HK-2 (cell line): Measurements from ENCODE around the gene ZNF423.

ENCODE experiments used
- DNase-seq: peaks from one replicate; pipeline ENCODE4 v3.0.0-alpha.2; 2018; ENCODE audit not compliant: unreplicated experiment

Gene ZNF423

DNA sequence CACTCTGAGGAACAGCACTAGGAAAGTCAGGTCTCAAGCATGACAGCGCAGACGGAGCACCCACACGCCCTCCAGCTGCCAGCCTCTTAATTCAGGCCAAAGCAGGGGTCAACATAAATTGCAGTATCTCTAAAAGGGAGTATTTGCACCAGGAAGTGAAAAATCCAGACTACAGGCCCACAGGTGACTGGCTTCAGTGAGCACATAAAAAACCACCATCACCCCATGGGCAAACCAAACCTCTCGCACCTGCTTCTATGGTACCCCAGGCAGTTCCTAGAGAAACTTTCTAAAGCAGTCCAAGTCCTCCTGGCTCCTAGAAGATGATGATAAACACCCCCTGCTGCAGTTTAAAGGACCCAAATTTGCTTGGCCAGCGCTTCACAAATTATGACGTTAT lies 129.8 kb downstream of the ZNF423 start:
- DNase-seq: no peak

DNA sequence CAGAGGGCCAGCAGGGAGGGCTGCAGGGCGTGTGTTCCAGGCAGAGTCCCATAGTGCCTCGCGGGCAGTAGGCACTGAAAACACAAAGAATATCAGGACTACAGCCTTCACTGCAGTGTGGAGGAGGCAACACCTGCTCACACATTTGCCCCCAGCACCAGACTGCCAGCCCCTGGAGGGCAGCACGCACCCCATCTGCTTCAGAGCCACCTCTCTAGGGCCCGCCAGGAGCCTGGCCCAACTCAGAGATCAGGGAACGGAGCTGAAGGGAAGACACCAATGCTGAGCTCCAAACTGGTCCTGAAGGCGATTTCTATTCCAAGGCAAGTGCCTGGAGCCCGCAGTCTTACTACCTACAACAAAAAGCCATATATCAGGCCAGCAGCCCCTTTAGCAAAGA lies 130.3 kb downstream of the ZNF423 start:
- DNase-seq: no peak

DNA sequence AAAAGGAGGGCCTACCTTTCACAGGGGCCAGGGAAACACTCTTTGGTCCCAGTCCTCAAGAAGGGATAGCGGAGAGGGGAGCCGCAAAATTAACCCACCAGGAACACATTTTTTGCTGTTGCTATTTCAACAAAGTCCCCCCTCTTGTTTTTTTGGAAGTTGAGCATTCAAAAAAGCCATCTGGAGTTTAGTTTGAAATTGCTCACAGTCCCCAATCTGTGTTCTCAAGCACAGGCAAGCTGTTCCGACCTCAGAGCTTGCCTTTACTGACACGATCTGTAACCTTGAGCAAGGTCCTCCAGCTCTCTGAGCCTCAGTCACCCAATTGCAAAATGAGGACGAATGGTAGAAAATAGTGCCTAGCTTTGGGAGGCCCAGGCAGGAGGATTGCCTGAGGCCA lies 131.1 kb downstream of the ZNF423 start:
- DNase-seq: no peak

DNA sequence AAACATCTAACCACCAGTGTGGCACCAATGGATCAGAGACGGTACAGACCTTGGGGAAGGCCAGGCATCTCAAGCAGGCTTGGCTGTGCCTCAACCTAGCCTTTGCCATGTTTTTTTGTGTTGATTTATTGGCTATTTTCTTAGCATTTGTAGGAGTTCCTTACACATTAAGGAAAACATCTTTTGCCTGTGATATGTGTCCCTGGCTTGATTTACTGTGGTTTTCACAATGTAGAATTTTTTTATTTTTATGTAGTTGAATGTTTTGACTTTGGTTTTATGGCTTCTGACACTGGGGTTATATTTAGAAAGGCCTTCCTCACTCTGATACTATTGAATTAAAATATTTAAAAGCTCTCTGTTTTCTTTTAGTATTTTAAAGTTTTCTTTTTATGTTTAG lies 132.6 kb downstream of the ZNF423 start:
- DNase-seq: no peak

DNA sequence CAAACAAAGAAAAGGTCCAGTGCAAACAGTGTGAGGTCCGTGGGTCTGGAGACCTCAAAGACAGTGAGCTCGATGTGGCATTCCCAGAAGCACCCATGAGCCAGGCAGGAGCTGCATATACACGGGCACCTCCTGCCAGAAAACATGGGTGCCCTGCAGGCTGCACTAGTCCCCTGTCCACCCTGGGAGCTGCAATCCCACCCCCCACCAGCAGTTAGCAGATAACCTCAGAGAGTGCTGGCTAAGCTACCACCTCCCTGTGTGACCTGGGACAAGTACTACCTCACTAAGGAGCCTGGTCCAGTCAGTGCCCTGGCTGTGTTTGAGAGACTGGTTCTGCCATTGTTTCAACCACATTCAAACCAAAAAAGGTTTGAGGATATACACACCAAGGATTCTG lies 135.7 kb downstream of the ZNF423 start:
- no peak for DNase-seq

DNA sequence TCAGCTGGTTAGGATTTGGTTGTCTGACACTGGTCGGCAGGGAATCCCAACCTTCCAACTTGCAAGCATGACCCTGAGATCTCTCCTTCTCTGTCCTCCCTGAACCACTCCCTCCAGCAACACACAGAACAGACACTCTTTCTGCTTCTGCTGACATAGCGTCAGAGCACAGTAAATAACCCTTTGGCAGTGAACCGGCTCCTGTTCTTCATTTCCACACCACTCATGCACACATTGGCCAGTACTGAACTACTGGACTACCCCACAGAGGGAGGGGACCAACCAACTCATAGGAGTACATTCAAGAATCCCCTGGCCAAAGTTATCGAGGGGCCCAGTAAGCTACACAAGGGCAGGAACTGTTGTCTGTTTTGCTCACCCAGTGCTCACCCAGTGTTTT lies 138.2 kb downstream of the ZNF423 start:
- DNase-seq: no peak

DNA sequence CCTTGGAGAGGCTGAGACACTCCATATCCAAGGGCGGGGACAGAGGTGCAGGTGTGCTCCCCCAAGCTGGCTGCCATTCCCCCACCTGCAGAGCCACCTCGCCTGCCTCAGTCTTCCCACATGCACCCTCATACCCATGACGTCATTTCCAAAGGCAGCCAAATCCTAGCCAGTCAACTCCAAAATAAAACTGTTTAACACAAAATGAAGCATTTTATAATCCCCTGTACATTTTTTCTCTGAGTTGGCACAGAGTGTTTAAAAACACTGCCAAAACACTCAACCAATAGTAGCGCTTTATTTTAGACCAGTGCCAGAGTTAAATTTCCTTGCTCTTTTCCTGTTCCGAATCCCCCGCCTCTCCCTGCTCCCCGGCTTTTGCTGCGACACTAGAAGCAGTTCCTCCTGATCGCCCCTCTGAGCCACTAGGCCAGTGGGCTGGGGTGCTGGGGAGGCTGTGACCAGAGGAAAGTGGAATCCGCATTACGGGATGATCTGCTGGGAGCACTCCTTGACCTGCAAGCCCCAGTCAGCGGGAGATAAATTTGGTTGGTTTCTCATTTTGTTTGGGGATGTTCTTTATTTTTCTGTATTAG lies 139.5 kb downstream of the ZNF423 start:
- DNase-seq: no peak

DNA sequence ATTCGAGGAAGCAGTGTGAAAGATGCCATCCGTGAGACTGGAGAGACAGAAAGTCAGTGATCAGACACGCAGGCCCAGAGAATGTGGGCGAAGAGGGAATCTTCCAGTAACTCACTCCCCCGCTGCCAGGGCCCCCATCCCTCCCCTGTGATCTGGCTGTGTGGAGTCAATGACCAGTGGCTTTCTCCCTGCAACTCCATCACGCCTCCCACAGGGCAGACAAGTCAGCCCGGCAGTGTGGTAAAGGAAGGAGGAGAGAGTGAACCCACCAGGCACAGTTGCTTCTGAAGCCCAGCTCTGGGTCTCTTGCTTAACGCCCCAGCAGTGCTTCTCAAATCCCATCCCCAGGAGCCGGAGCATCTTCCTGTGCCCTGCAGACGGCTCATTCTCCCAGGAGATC lies 142.1 kb downstream of the ZNF423 start:
- no peak for DNase-seq

DNA sequence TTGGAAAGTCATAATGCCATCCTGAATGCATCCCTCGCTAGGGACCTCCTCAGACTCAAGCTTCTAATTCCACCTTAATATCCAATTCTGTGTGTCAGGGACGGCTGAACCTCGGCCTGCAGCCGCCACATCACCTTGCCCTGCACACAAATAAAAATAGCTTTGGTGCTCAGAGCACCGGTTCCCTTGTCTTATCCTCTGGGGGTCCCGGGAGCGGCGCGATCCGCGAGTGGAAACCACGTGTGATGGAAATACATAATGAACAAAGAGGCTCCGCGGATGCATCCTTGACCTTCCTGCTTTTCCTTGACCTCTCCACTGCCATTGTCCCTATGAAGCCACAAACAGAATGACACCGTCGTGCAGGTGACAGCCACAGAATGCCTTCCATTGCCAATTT lies 143.4 kb downstream of the ZNF423 start:
- no peak for DNase-seq

DNA sequence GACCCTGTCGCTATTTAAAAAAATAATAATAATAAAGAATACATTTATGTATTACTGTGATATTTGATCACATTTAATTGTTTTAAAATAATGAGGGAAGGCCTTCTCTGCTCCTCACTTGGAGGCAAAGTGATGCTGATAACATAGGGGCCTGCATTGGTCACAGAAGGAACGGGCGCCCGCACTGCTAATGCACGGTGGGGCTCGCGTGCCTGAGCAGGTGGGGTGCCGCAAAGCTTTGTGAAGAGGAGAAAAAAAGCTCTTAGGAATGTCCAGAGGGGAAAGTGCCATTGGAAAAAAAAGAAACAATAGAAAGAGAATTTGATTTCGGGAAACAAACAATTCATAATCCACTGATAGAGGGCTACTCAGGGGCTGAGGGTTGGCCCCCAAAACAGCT lies 143.8 kb downstream of the ZNF423 start:
- DNase-seq: no peak

DNA sequence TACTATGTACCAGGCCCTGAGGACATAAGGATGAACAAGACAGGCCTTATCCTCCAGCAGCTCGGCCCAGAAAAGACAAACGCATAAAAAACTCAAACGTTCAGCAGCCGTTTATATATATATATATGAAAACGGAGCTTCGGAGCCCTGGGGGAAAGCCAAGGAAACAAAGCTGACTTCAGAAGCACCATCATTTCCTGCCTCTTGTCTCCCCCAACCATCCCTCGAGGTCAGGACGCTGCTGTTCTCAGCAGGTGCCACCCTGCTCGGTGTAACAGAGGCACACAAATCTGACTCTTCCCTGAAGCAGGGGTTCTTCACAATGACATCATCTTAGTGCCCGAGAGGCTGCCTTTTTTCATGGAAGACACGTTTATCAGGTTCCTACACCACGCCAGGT lies 146.9 kb downstream of the ZNF423 start:
- DNase-seq: no peak

DNA sequence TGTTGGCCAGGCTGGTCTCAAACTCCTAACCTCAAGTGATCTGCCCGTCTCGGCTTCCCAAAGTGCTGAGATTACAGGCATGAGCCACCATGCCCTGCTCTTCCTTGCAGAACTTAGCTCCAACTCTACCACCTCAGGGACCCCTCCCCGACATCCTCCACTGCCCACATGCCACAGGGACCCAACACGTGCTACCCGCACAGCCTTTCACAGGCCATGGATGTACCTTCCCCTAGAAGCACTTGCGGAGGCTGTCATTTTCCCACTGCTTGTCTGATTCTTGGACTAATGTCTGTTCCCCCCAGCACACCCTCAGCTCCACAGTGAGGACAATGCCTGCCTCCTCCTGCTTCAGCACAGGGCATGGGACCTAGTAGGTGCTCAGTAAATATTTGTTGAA lies 147.4 kb downstream of the ZNF423 start:
- DNase-seq: no peak

DNA sequence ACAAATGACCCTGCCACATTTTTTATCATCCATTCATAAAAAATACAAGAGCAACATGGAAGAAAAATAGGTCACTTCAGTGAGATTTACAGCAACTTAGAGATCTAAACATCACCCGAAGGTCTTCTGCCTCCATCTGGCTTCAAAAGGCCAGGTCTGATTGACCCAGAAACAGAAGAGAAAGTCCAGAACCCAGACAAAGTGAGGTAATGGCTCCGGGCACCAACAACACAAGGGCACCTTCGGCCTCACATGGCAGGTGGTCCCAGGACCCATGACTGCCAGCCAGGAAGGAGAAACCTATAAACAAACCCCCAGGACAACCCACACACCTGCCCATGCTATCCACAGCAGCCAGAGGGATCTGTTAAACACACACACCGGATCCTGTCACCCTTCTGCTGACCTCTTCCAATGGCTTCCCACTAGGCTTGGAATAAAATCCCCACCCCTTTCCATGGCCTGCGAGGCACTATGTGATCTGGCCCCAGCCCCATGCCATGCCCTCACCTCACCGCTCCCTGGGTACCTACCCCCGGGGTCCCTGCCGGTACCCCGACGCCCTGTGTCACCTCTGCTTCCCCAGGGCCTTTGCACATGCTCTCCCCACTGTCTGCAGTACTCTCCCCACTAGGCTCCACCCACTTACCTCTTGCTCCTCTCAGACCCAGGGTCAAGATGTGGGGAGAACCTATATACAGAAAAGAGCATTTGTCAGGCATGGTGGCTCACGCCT lies 149.1 kb downstream of the ZNF423 start:
- DNase-seq: no peak

DNA sequence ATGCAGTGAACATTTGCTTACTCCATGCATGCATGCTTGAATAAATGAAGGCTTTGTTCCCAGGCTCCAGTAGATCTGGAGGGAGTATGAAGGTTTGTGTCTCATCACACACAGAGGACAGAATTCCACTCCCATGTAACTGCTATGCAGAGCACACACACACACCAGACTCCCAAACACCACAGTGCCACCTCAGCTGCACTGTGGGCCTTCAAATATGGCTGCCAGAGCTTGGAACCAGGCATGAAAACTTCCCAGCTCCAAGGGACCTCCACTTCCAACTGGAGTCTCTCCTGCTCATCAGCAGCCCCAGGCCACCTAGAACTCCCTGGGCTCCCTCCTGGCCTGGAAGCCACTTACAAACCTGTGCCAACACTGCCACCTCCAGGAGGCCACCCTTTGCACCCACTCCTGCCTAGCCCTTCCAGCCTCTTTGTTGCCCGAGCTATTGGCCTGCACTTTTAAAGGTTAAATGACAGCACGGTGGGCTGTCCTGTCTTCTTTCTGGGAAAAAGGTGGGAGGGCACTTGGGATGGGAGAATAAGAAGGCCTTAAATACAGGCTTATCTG lies 151.2 kb downstream of the ZNF423 start:
- DNase-seq: no peak

DNA sequence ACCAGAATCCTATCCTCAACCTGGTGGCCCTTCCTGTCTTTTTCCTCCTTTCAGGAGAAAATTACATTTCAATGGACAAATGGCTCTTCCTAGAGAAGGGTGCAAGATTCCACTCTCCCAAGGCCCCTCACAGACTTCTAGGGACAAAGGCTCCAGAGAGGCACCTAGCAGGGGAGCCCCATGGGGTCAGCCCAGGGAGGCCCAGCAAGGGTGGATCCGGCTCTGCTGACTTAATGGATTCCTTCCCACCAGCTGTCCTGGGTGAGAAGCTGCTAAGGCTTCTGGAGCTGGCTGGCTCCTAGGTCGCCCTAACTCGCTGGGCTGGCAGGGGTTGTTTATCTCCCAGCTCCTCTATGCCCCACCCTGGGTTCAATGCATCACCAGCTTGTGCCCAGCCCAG lies 152.4 kb downstream of the ZNF423 start:
- no peak for DNase-seq

DNA sequence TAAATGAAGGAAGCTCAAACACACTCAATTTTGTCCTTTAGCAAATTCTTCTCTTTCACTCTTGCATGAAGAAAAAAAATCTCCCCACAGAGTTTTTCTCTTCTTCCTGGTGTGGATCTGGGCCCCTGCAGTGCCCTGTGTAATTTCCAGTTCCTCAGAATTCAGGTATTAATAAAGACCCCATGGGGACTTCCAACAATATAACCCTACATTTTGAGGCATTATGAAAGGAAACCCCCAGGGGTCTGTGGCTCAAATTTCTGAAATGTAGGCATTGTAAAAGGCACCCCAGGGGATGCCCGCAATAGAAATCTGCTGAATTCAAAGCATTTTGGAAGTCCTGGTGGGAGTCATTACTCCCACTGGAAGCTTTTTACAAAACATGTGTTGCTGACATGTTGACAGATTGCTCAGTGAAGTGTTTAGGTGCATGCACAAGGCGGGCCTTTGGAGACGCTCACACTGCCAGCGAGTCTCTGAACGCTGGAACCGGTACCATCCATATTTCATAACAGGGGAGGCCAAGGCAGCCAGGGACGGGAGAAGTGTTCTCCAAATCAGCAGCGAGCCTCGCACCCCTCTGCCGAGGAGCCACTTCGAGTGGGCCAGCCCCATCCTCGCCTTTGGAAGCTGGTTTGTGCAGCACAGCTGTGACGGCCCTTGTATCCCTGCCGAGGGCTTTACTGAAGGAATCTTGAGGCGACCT lies 154.0 kb downstream of the ZNF423 start:
- DNase-seq: no peak

DNA sequence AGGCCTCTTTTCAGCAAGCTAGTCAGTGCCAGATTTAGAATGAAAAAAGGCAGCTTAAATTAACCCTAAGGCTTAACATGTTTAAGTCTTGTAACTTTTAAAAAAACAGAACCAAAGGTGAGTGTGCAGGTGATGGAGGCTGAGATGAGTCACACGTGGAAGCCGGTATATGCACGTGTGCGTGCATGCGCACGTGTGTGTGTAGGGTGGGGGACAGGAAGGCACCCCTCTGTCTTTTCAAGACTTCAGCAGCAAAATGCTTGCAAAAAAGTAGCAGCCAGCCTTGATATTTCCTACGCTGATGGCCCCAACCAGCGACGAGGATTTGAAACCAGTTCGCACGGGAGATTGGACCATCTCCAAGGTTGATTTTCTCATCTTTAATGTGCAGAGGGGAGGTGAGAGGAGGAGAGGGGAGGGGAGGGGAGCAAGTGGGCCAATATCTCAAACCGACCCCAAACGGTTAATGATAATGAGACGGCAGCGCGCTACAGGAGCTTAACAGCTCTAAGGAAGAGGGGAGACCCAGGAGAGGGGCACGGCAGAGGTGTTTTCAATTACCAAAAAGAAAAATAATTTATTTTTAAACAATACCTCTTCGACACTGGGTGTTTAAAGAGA lies 154.7 kb downstream of the ZNF423 start:
- DNase-seq: no peak

DNA sequence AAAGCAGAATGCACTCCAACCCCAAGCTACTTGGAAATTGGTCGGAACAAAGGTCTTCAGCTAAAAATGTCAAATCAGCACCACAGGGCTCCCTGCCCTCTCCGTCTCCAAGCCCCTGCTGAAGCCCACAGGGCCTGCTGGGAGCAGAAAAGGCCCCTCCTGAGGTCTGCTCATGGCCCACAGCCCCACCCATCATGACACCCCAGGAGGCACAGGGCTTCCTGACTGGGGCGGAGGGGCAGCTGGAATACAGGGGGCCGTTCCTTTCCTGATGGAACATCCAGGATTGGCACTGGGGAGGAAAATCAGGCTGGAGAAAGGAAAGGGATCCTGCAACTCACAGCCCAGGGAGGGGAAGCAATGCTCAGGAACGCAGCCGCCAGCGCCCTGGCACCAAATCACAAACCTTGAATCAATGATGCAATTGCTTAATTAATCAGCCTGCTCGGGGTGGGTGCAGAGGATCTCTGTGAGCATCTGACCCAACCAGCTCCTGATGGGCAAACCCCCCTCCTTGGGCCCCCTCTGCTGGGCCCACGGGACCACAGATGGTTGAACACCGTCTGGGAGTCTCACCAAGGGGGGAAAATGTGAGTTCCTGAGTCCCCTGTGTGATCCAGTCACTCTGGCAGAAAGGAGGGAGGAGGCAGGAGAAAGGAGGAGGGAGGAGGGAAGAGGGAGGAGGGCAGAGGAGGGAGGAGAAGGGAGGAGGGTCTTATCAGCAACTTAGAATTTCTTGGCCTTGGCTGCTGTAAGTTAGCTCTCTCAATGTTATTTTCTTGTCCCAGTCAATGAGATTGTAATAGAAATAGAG lies 155.5 kb downstream of the ZNF423 start:
- no peak for DNase-seq

DNA sequence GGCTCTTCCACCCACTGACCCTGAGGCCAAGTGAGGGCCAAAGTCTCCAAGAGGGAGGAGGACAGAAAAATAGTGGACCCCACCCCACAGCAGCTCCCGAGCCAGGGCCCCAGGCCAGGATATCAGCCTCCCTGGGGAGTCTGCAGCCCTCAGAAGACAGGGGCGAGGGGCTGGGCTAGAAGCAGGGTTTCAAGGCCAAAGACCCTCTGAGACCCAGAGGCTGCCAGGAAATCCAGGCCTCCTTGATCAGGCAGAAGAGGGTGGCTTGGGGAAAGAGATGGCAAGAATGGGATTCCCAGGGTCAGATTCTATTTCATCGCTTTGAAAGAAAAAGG lies 156.1 kb downstream of the ZNF423 start:
- no peak for DNase-seq

DNA sequence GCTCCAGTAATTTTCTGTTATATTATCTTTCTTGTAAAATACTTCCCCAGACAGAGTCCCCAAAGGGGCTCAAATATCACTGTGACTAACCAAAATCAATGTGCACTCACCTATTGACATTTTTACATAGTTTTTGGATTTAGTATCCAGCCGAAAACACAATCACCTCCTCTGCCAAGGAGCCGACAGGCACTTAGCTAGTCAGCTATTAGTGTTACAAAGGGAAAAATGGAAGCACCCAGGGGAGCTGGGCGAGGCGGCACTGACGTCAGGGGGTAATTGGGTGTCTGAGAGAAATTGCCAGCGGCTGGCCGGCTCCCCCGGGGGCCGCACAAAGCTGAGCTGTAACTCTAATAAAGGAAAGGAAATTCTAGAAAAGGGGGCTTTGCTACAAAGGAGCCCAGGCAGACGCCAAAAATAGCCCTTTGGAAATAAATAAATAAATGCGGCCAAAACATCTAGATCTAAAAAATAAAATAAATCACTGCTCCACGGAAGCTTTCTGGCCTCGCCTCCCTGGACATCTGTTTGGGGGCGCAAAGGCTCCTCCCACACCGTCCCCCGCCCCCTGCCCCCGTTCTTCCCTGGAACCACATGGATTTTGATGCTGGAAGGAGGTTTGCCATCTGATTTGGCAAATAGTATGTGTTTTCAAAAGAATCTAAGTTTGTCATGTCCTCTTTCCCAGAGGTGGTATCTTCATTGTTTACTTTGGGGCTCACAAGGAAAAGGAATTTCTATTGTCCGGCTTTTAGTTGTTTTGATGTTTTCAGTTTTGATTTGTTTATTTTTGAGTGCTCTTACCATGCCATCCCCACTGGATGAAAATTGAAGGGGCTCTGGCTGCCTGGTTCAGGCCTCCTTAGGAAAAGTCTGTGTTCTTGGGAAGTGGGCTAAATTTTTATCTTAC lies 156.7 kb downstream of the ZNF423 start:
- no peak for DNase-seq

DNA sequence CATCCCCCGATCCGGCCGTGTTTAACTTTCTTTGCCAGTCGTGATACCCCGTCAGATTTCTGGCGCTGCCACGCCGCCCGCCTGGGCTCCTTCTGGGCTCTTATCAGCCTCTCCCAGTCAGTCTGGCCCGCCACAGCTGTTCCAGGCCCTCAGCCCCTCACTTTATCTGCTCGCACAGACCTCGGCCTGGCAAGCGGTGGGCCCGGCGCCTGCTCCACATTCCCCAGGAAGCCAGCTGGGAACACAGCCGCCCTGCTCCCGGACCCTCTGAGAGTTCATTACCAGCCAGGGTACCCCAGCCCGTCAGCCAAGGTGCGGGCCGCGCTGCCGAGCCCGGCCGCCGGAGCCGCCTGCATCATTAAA lies 157.5 kb downstream of the ZNF423 start:
- DNase-seq: no peak
